ENCODE results near the gene OTX1. TPM values are rescaled to one million over a fixed set of nuclear protein-coding genes. Genes with fewer than 3 reads are reported as not detected.

Gene OTX1
- total and polyA plus RNA-seq, 2 experiments from 2014 or later: 1.3 to 2.2 TPM

- DNase-seq (ENCODE audit: low spot score) (no peak), ATAC-seq (no peak)
- peaks cover 49% of the 10 kb centered on the region for H3K27me3 ChIP-seq (ENCODE audit: insufficient read depth)
- Mint-ChIP-seq H3K4me1 (peaks cover 10% of the 10 kb centered on the region), H3K4me3 (no peak overlapping the region), H3K9me3 (0 out of 3 replicates have a peak, but pooled peaks cover 3% of the 10 kb centered on the region), H3K27me3 (ENCODE audit: insufficient read depth, low read depth, poor library complexity) (peaks cover 32% of the 10 kb centered on the region), H3K27ac (no peak overlapping the region), H3K36me3 (ENCODE audit: low read depth) (peaks cover 2% of the 10 kb centered on the region; the same call in 1 of the 3 replicates)
- no peak overlapping the region for H3K4me2 ChIP-seq
- TF ChIP-seq NANOG (IDR thresholded peaks at IDR 0.05; ENCODE audit: borderline replicate concordance): no peak
- no peak for TF ChIP-seq ZNF331 (CRISPR knock-in tag; IDR thresholded peaks at IDR 0.05; ENCODE audit: low read depth)
- no peak for TF ChIP-seq ETS1 (IDR thresholded peaks at IDR 0.05)
- TF ChIP-seq ZNF114 (CRISPR knock-in tag; IDR thresholded peaks at IDR 0.05): no peak
- TF ChIP-seq REST (IDR thresholded peaks at IDR 0.05; ENCODE audit: unreplicated experiment): no peak
- no peak for TF ChIP-seq JUNB (IDR thresholded peaks at IDR 0.05; ENCODE audit: unreplicated experiment)
- no peak for TF ChIP-seq CREB1 (CRISPR knock-in tag; IDR thresholded peaks at IDR 0.05; ENCODE audit: low read depth)
- TF ChIP-seq STAT1 (IDR thresholded peaks at IDR 0.05; ENCODE audit: unreplicated experiment): no peak
- no peak for TF ChIP-seq POLR2AphosphoS5 (IDR thresholded peaks at IDR 0.05; ENCODE audit: low read depth)
- no peak for TF ChIP-seq ZNF462 (CRISPR knock-in tag; IDR thresholded peaks at IDR 0.05)
- TF ChIP-seq EZH2 (IDR thresholded peaks at IDR 0.05; ENCODE audit: low read depth, unreplicated experiment): no peak
- TF ChIP-seq EZH2phosphoT487 (IDR thresholded peaks at IDR 0.05; ENCODE audit: unreplicated experiment): no peak
- TF ChIP-seq CTCF (conservative IDR thresholded peaks at IDR 0.05; ENCODE audit: low read depth in 2 of 2): no peak
- H3K27ac ChIP-seq (ENCODE audit: low read depth): no peak overlapping the region
- peaks cover 11% of the 10 kb centered on the region for H3K4me1 ChIP-seq (ENCODE audit: insufficient read depth)
- no peak overlapping the region for H3K4me3 ChIP-seq
- no peaks in the 10 kb centered on the region for H3F3A ChIP-seq (replicated peaks; ENCODE audit: low read depth)
- no peaks in the 10 kb centered on the region for H3K9me2 ChIP-seq (ENCODE audit: insufficient read depth)
- no peaks in the 10 kb centered on the region for H4K20me1 ChIP-seq (replicated peaks; ENCODE audit: insufficient read depth)
- H3K36me3 ChIP-seq (ENCODE audit: insufficient read depth): no peaks in the 10 kb centered on the region
- H3K79me2 ChIP-seq (replicated peaks; ENCODE audit: insufficient read depth): no peaks in the 10 kb centered on the region
- no peak overlapping the region for H2AFZ ChIP-seq
Measured at GRCh38 chr2:63064197-63064596, 13.6 kb downstream of the OTX1 start.
